B cell (primary cell): Measurements from ENCODE around the gene UBE2J2.
A peak's percentile ranks its signal among the peaks of the same experiment; 100 is the strongest.

Source experiments
- EZH2 ChIP-seq: IDR thresholded peaks from 2 replicates; pipeline ENCODE4 v1.6.1; 2012; ENCODE audit warnings: borderline replicate concordance, low read depth, mild to moderate bottlenecking, moderate library complexity, low read length; ENCODE audit not compliant: insufficient read depth, poor library complexity, severe bottlenecking
- TF ChIP-seq, protein P1 (sequence below): fragments of 200-600 bp; IDR thresholded peaks from one replicate; pipeline ENCODE4 v1.8.0; 2022; ENCODE audit warnings: antibody characterized with exemption, mild to moderate bottlenecking

DNA sequence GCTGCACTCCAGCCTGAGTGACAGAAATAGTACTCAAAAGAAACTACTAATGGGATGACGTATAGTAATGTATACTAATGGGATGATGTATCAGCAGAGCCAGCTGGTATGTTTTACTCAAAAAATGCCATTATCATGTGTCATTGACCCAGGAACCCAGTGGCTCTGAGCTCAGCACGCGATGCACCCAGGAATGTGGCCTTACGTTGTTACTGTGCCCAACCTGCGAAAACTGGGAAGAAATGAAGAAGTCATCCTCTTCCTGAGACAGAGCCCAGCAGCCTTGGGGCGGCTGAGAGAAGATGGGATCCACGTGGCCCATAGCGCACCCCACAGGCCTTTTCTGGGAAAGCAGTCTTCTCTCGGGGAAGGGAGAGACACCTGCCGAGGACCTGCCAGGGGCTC is 8.8 kb downstream of the UBE2J2 start:
- TF ChIP-seq, protein P1, sequence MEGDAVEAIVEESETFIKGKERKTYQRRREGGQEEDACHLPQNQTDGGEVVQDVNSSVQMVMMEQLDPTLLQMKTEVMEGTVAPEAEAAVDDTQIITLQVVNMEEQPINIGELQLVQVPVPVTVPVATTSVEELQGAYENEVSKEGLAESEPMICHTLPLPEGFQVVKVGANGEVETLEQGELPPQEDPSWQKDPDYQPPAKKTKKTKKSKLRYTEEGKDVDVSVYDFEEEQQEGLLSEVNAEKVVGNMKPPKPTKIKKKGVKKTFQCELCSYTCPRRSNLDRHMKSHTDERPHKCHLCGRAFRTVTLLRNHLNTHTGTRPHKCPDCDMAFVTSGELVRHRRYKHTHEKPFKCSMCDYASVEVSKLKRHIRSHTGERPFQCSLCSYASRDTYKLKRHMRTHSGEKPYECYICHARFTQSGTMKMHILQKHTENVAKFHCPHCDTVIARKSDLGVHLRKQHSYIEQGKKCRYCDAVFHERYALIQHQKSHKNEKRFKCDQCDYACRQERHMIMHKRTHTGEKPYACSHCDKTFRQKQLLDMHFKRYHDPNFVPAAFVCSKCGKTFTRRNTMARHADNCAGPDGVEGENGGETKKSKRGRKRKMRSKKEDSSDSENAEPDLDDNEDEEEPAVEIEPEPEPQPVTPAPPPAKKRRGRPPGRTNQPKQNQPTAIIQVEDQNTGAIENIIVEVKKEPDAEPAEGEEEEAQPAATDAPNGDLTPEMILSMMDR: peak; percentile 18
- TF ChIP-seq EZH2: no peak
